GM19025 (cell line): ENCODE measurements around the gene IFT22.
"Not testable (repeated sequence)": the region's sequence is repeated elsewhere in the genome, so short reads cannot be mapped to it uniquely, and the experiment has no call there.

Experiments used
- ATAC-seq: cut with Tn5 transposase; IDR thresholded peaks from one replicate; pipeline ENCODE4 v1.9.1; 2021; ENCODE audit warnings: mild to moderate bottlenecking, low read depth, moderate library complexity; ENCODE audit not compliant: unreplicated experiment

IFT22 gene

DNA sequence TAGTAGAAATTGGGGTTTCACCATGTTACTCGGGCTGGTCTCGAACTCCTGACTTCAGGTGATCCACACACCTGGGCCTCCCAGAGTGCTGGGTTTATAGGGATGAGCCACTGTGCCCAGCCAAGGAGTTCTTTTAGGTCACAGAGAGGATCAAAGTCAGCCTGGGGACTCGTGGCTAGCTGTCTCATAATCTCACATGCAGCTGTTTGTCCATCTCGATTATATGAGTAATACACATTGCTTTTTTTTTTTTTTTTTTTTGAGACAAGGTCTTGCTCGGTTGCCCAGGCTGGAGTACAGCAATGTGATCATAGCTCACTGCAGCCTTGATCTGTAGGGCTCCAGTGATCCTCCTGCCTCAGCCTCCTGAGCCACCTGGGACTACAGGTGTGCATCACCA, 2.2 kb downstream of the IFT22 start:
- ATAC-seq = no peak

GRCh38 chr7:101315336-101315735, 6.3 kb downstream of the IFT22 start:
- no peak for ATAC-seq

DNA sequence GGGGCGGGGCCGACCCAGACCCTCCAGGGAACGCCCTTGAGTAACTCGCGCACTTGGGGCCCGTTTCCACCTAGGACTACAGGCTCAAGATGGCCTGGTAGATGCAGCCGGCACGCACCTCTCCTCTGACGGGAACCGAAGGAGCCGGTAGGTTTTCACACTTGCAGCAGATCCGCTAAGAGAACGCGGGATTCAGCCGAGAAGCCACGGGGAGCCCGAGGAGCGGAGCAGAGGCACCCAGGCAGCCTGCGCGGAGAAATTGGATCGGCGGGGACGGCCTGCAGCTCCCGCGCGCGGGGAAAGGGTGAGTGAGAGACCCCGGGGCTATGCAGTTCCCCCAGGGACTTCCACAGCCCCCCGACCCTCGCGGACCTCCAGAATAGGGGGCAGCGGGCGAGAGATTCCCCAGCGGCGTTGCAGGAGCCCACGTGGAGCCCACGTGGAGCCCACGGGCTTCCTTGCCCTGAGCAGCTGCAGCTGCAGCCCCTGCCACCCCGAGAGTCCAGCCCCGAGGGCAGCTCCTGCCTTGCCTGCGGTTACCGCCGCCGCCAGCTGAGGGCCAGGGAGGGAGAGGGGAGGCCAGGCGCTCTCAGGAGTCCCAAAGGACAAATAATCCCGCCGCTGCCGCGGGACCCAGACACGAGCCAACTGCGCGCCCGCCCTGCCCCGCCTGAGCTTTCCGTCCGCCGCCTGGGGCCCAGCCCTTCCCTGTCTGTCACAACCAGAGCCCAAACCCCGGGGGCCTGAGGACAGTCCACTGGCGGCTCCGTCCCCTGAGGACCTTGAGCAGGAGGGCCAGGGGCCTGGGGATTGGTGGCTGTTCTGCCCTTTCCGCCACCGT, 13.1 kb downstream of the IFT22 start:
- ATAC-seq = no peak

DNA sequence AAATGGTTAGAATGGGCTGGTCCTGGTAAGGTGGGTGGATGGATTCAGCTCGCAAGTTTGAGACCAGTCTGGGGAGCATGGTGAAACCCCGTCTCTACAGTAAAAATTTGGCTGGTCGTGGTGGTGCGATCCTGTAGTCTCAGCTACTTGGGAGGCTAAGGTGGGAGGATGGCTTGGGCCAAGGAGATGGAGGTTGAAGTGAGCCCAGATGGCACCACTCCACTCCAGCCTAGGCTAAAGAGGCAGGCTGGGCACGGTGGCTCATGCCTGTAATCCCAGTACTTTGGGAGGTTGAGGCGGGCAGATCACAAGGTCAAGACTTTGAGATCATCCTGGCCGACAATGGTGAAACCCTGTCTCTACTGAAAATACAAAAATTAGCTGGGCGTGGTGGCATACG, 15.3 kb downstream of the IFT22 start:
- ATAC-seq = no peak

DNA sequence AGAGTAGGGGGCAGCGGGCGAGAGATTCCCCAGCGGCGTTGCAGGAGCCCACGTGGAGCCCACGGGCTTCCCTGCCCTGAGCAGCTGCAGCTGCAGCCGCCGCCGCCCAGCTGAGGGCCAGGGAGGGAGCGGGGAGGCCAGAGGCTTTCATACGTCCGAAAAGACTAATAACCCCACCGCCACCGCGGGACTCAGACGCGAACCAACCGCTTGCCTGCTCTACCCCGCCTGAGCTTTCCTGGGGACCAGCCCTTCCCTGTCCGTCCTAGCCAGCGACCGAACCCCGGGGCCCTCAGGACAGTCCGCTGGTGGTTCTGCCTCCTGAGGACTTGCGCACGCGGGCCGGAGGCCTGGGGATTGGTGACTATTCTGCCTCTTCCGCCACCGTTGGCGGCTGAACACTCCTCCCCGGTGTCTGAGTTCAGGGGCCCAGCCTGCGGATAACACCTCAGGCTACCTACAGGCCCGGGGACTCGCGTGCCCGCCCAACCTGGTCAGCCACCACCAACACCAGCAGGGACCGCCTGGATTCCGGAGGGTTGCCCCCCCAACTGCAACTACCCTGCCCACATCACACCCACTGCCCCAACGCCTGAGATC, 18.4 kb downstream of the IFT22 start:
- no peak for ATAC-seq

DNA sequence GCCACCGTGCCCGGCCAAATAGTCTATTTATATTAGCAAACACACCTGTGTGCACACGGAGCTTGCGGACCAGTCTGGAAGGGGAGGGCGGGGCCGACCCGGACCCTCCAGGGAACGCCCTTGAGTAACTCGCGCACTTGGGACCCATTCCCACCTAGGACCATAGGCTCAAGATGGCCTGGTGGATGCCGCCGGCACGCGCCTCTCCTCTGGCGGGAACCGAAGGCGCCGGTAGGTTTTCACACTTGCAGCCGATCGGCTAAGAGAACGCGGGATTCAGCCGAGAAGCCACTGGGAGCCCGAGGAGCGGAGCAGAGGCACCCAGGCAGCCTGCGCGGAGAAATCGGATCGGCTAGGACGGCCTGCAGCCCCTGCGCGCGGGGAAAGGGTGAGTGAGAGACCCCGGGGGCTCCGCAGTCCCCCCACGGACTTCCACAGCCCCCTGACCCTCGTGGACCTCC, 18.9 kb downstream of the IFT22 start:
- no peak for ATAC-seq

DNA sequence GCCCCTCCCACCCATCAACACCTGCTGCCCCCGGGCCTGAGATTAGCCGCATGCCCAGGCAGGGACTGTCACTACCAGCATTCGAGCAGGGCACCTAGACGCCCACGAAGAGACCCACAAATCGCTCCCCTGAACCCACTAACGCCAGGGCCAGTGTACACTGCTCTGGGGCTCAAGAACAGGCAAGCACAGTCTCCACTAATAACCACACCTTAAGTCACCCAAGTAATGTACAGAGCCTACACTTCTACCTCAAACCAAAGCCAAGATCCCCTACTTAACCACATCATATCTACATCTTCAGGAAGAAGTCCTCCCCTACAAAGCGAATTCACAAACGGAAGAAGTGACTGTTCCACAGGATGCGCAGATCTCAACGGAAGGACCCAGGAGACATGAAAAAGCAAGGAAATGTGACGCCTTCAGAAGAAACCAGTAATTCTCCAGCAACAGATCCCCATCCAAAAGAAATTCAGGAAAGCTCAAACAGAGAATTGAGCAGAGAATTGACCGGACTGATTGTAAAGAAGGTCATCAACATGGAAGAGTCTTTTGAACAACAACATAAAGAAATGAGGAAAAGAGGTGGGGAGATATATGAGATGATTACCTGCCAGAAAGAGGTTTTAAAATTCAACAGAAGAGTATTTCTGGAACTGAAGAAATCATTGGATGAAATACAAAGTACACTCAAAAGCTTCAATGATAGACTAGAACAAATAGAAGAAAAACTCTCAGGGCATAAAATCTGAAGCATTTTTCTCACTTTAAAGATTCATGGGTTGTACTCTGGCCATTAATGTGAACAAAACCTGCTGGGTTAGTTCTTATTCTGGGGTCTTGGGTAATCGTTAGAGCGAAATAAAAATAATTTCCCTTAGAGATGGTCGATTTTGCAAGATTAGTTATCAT, 20.9 kb downstream of the IFT22 start:
- ATAC-seq = no peak

DNA sequence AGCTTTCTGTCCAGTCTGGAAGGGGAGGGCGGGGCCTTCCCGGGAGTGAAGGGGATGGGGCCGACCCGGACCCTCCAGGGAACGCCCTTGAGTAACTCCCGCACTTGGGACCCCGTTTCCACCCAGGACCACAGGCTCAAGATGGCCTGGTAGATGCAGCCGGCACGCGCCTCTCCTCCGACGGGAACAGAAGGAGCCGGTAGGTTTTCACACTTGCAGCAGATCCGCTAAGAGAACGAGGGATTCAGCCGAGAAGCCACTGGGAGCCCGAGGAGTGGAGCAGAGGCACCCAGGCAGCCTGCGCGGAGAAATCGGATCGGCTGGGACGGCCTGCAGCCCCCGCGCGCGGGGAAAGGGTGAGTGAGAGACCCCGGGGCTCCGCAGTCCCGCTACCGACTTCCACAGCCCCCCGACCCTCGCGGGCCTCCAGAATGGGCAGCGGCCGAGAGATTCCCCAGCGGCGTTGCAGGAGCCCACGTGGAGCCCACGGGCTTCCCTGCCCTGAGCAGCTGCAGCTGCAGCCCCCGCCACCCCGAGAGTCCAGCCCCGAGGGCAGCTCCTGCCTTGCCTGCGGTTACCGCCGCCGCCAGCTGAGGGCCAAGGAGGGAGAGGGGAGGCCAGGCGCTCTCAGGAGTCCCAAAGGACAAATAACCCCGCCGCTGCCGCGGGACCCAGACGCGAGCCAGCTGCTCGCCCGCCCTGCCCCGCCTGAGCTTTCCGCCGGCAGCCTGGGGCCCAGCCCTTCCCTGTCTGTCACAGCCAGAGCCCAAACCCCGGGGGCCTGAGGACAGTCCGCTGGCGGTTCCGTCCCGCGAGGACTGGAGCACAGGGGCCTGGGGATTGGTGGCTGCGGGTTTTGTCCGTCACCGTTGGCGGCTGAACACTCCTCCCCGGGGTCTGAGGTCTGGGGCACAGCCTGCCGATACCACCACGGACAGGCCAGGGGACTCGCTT, 21.8 kb downstream of the IFT22 start:
- ATAC-seq = no peak

- ATAC-seq = no peak
Measured at GRCh38 chr7:101294832-101295121, 26.8 kb downstream of the IFT22 start.

- no peak for ATAC-seq
Measured at GRCh38 chr7:101294039-101294831, 27.4 kb downstream of the IFT22 start.

DNA sequence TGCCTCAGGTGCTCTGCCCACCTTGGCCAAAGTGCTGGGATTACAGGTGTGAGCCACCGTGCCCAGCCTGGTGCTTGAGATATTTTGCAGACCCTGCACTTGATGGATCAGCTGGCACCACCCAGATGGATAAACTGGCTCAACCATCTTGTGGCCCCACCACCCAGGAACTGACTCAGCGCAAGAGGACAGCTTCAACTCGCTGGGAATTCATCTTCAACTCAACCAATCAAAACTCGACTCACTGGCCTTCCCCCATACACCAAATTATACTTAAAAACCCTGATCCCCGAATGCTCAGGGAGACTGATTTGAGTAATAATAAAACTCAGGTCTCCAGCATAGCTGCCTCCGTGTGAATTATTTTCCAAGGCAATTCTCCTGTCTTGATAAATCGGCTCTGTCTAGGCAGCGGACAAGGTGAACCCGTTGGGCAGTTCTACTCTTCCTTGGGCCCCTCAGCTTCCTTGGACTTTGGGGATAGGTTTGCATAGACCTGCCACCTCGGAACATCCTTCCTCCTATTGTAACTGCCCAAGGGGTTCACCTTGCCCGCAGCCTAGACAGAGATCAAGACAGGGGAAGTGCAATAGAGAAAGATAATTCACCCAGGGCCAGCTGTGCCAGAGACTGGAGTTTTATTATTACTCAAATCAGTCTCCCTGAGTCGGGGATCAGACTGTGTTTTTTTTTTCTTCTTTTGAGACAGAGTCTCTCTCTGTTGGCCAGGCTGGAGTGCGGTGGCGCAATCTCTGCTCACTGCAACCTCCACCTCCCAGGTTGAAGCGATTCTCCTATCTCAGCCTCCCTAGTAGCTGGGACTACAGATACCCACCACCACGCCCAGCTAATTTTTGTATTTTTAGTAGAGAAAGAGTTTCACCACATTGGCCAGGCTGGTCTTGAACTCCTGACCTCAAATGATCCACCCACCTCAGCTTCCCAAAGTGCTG, 28.3 kb downstream of the IFT22 start:
- not testable (repeated sequence) for ATAC-seq

GRCh38 chr7:101292566-101292965, 29.0 kb downstream of the IFT22 start:
- not testable (repeated sequence) for ATAC-seq

- not testable (repeated sequence) for ATAC-seq
Measured at GRCh38 chr7:101290186-101291037, 31.2 kb downstream of the IFT22 start.

GRCh38 chr7:101289687-101290086, 31.9 kb downstream of the IFT22 start:
- ATAC-seq = peak; percentile 55

- ATAC-seq = no peak
Measured at GRCh38 chr7:101288439-101288838, 33.2 kb downstream of the IFT22 start.

GRCh38 chr7:101287032-101287431, 34.6 kb downstream of the IFT22 start:
- no peak for ATAC-seq

DNA sequence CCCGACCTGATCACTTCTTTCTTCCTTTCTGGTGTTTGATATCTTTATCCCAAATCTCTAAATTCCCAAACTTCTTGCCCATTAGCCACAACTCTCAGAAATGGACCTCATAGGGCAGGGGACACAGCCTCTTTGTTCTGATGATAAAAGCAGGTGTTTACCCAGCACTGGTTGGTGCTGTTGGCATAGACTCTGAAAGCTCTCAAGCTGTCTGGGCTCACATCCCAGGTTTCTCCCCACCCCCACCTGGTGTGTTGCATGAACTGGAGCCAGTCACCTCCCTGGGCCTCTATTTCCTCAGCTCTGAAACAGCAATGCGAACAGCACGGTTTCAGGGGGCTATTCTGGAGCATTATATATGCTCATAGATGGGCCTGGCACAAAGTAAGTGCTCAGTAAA, 35.7 kb downstream of the IFT22 start:
- ATAC-seq = not testable (repeated sequence)
